Left ventricle myocardium inferior (tissue), 1 donor: ENCODE results near the gene LIMCH1. TPM values are rescaled to one million over a fixed set of nuclear protein-coding genes. Genes with fewer than 3 reads are reported as not detected.
"Not testable (repeated sequence)": the region's sequence is repeated elsewhere in the genome, so short reads cannot be mapped to it uniquely, and the experiment has no call there.

Experiments used
- DNase-seq: peaks from one replicate; pipeline ENCODE4 v3.0.0-alpha.2; 2020
- H3K27ac ChIP-seq: fragments of 200-600 bp; replicated peaks from 2 replicates; pipeline ENCODE4 v1.8.0; 2021
- H3K27me3 ChIP-seq: fragments of 200-600 bp; 2 replicates; pipeline ENCODE4 v1.8.0; 2021; ENCODE audit warnings: low read depth
- H3K36me3 ChIP-seq: fragments of 200-600 bp; 2 replicates; pipeline ENCODE4 v1.8.0; 2021
- H3K4me1 ChIP-seq: fragments of 200-600 bp; 2 replicates; pipeline ENCODE4 v1.8.0; 2021
- H3K4me3 ChIP-seq: fragments of 200-600 bp; 2 replicates; pipeline ENCODE4 v1.8.0; 2021; ENCODE audit warnings: mild to moderate bottlenecking, moderate library complexity
- H3K9me3 ChIP-seq: fragments of 200-600 bp; replicated peaks from 2 replicates; pipeline ENCODE4 v1.8.0; 2021
- intact Hi-C: fragments of 100-400 bp; cut with micrococcal nuclease; formaldehyde crosslinking; loops from one replicate; pipeline ENCODE4 v1.11.0; 2022
- long read RNA-seq: library from polyadenylated mRNA; unstranded; transcript quantifications from one replicate; pipeline ENCODE4 v2.0.0, GENCODE V29; 2021
- total RNA-seq: library from RNA; stranded (reverse); fragmentation: NEBNext Ultra II Directional; extraction: Animal tissue kit (Norgen Biotek cat#: 25700); gene quantifications from one replicate; pipeline ENCODE4 v1.2.1, GENCODE V29; 2021
- TF ChIP-seq, protein P1 (sequence below): fragments of 200-600 bp; IDR thresholded peaks from 2 replicates; pipeline ENCODE4 v1.8.0; 2021; ENCODE audit warnings: antibody characterized with exemption, mild to moderate bottlenecking, borderline replicate concordance
- donor health status: DM: no; HTN: yes; CAD: no; lungs with severe emphysema.

LIMCH1 gene, protein sequence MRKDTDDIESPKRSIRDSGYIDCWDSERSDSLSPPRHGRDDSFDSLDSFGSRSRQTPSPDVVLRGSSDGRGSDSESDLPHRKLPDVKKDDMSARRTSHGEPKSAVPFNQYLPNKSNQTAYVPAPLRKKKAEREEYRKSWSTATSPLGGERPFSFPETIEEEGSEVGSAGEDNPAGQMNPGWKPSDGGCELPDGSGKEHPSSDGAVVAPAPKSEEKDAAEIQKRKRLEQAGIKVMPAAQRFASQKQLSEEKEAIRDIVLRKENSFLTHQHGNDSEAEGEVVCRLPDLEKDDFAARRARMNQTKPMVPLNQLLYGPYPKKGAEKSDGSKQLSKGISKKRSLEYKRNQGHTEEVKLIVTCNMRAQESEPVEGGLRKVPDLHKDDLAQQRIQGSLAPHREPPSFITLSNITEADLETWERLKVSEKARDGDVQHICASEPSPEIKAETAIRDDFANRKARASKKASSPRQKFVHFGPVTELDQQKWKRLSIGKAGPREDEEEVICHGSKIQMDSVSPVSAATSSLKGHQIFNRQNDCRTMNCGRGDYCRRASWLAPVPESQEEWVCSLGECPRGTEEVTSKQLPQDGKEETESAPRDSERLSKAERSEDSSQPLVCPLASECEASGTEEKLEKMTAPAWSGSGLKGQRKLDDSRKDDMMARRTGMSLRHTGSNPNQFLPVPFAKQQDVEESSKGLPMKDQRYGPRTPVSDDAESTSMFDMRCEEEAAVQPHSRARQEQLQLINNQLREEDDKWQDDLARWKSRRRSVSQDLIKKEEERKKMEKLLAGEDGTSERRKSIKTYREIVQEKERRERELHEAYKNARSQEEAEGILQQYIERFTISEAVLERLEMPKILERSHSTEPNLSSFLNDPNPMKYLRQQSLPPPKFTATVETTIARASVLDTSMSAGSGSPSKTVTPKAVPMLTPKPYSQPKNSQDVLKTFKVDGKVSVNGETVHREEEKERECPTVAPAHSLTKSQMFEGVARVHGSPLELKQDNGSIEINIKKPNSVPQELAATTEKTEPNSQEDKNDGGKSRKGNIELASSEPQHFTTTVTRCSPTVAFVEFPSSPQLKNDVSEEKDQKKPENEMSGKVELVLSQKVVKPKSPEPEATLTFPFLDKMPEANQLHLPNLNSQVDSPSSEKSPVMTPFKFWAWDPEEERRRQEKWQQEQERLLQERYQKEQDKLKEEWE (N-terminal part only)
- total RNA-seq, result 382 TPM
- long read RNA-seq, full-length matches to known transcripts, result 55 of 579 reads
- long read RNA-seq, partial matches to known transcripts, result 155 of 579 reads
- long read RNA-seq, other reads (novel, unspliced or antisense), result 369 of 579 reads

DNA sequence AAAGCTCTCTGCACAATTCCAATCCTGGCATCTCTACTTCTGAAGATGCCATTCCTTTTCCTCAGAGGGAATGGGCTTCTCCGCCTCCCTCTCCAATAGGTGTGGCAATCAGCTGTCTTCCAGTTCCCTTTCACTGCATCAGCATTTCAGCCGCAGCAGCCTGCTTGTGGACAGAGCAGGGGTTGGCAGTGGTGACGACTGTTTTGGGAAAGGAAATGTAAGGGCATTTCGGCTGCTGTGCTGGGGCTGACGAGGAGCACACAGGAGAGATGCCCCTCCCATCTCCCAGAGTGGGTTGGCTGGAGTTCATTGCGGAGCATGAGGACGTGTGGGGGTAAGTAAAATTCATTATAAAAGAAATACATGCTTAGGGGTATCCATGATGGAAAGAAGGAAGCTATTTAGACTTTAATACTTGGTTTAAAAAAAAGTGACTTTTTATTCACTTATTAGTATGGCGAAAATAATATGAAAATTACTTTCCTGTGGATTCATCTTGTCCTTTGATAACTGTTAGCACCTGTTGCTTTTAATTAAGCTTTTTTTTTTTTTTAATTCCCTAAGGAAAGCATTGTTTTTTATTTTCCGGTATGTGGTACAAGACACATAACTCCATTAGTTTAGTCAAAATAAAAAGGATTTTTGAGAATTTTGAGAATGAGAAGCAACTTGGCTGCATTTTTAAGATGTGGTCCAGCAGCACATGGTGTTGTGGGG lies at the start of gene LIMCH1:
TSS of gene LIMCH1 (plus strand) at position 141 of the 717 bp plus-strand sequence. CDS start 67,839 bp downstream, outside the sequence.
- H3K4me3 ChIP-seq, result peak within 1 kb of the TSS; percentile 60
- H3K27ac ChIP-seq, result peak within 1 kb of the TSS; percentile 91
- H3K27me3 ChIP-seq, result no peaks in the 10 kb centered on the region
- H3K36me3 ChIP-seq, result no peaks in the 10 kb centered on the region
- H3K9me3 ChIP-seq, result no peaks in the 10 kb centered on the region
- DNase-seq, result peak; percentile 73
- TF ChIP-seq, protein P1, sequence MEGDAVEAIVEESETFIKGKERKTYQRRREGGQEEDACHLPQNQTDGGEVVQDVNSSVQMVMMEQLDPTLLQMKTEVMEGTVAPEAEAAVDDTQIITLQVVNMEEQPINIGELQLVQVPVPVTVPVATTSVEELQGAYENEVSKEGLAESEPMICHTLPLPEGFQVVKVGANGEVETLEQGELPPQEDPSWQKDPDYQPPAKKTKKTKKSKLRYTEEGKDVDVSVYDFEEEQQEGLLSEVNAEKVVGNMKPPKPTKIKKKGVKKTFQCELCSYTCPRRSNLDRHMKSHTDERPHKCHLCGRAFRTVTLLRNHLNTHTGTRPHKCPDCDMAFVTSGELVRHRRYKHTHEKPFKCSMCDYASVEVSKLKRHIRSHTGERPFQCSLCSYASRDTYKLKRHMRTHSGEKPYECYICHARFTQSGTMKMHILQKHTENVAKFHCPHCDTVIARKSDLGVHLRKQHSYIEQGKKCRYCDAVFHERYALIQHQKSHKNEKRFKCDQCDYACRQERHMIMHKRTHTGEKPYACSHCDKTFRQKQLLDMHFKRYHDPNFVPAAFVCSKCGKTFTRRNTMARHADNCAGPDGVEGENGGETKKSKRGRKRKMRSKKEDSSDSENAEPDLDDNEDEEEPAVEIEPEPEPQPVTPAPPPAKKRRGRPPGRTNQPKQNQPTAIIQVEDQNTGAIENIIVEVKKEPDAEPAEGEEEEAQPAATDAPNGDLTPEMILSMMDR, result no peak
- peaks cover 100% of the 10 kb centered on the region for H3K4me1 ChIP-seq
- intact Hi-C loops, result no loop called here

DNA sequence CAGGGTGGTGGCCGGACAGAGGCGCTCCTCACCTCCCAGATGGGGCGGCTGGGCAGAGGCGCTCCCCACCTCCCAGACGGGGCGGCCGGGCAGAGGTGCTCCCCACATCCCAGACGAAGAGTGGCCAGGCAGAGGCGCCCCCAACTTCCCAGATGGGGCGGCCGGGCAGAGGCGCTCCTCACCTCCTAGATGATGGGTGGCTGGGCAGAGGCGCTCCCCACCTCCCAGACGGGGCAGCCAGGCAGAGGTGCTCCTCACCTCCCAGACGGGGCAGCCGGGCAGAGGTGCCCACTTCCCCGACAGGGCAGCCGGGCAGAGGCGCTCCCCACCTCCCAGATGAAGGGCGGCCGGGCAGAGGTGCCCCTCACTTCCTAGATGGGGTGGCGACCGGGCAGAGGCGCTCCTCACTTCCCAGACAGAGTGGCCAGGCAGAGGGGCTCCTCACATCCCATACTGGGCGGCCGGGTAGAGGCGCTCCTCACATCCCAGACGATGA lies 46.8 kb upstream of the LIMCH1 start:
- H3K9me3 ChIP-seq, intact Hi-C loops, DNase-seq, H3K4me3 ChIP-seq, H3K4me1 ChIP-seq, H3K27me3 ChIP-seq, H3K27ac ChIP-seq: not testable (repeated sequence)
- peaks cover 13% of the 10 kb centered on the region for H3K36me3 ChIP-seq

DNA sequence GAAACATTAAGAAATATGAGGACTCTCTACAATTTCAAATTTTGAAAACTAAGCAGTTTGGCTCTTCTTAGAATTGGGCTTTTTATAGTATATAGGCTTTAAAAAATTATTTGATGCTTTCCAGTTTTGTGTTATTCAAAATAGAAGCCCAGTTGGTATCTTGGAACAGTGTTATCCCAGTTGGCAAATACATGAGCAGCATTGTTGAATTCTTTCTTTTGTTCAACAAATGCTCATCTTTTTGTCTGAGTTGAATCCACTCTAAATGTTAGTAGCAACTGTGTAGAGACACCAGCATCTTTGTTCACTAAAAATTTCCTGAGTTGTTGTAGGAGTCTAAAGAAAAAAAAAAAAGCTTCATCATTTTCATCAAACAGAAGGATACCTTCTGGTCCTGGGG lies 41.0 kb upstream of the LIMCH1 start:
- no peaks in the 10 kb centered on the region for H3K27me3 ChIP-seq
- intact Hi-C loops, result no loop called here
- no peaks in the 10 kb centered on the region for H3K4me1 ChIP-seq
- H3K36me3 ChIP-seq, result peaks cover 27% of the 10 kb centered on the region
- TF ChIP-seq, protein P1, result no peak
- H3K9me3 ChIP-seq, result no peaks in the 10 kb centered on the region
- H3K4me3 ChIP-seq, result no peak overlapping the region
- no peak for DNase-seq
- no peak overlapping the region for H3K27ac ChIP-seq

DNA sequence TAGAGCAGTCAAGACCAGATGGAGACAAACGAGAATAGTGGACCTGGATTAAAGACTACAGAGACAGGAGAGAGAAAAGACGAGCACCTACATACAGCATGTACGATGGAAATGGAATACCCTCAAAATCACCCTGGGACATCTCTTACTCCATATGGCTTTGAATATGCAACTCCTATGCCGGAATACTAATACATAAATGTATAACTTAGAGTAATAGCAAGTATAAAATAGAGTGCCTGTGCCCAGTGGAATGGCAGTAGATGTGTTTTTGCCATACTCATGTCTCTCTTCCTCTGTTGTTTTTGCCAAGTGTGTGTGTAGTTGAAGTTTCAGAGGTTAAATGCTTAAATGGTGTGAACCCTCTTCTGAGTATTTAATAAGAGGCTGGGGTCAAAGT lies 39.8 kb upstream of the LIMCH1 start:
- TF ChIP-seq, protein P1, result no peak
- Histone ChIP-seq H3K27ac (no peak overlapping the region), H3K4me3 (no peak overlapping the region), H3K9me3 (no peaks in the 10 kb centered on the region), H3K4me1 (no peaks in the 10 kb centered on the region), H3K27me3 (no peaks in the 10 kb centered on the region), H3K36me3 (peaks cover 27% of the 10 kb centered on the region)
- DNase-seq, result no peak
- intact Hi-C loops, result no loop called here

DNA sequence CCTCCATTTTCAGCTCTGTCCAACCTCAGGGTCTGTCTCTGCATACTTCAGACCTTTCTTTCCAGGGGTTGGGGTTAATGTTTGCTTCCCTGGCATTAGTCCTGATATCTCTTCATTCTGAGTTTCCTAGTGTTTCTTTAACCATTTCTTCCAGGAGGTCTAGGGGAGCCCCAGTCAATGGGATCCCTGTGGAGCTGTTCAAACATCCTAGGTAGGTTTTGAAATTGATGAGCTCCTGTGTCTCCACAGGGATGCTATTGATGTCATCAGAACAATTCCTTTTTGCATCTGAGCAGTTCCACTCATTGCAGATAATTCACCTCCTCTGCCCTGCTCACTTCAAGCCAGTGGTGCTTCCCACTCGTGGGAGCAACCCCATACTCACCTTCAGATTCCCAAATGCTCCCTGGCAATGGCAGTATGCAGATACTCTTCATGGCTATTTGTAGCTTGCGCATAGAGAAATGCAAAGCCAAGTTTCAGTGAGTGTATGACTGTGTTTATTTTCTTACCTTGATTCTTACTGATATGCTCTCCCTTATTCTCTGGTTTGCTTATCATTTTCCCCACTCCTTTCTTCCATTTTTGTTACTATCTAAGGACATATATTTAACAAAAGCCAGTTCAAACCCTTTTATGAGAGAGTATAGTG lies 33.7 kb upstream of the LIMCH1 start:
- H3K36me3 ChIP-seq, result peaks cover 10% of the 10 kb centered on the region
- peaks cover 48% of the 10 kb centered on the region for H3K4me1 ChIP-seq
- no peak for DNase-seq
- TF ChIP-seq, protein P1, result no peak
- H3K4me3 ChIP-seq, result no peak overlapping the region
- H3K27me3 ChIP-seq, result no peaks in the 10 kb centered on the region
- H3K9me3 ChIP-seq, result no peaks in the 10 kb centered on the region
- intact Hi-C loops, result no loop called here
- H3K27ac ChIP-seq, result no peak overlapping the region
